HG03108 (cell line): ENCODE data around the gene C1QTNF12.

ENCODE experiments used
- ATAC-seq: cut with Tn5 transposase; IDR thresholded peaks from one replicate; pipeline ENCODE4 v1.9.1; 2021; ENCODE audit warnings: moderate library complexity; ENCODE audit not compliant: unreplicated experiment

The C1QTNF12 gene

GRCh38 chr1:1282998-1283397, 36.5 kb upstream of the C1QTNF12 start:
- no peak for ATAC-seq

- no peak for ATAC-seq
Measured at GRCh38 chr1:1281533-1282321, 35.2 kb upstream of the C1QTNF12 start.

DNA sequence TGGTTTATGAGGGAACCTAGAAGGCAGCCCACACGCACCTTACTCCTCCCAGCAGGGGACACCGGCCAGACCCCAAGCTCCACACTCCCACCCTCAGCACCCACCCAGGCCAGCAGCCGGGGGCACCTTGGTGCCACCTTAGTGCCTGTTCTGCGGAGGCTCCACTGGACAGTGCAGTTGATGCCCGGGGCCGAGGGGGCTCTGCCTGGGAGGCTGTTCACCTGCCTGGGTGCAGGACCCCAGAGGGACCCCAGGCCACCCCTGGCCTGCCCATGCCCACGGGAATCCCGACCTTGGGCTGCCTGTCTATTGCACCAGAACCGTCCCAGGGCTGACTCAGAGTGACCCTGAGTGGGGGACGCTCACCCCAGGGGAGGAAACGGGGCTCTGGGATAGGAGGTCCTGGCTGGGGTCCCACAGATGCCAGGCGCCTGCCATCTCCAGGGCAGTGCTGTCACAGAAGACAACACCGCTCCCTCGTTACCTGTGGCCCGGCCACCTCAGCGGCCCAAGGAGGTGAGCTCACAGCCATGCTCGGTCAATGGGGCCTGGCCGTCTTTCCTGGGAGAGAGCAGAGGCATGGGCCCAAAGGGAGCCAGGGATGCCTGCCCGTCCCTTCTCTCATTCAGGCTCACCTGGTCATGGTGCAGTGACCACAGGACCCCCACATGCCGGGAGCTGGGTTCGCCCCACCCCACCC, 34.4 kb upstream of the C1QTNF12 start:
- ATAC-seq: no peak

DNA sequence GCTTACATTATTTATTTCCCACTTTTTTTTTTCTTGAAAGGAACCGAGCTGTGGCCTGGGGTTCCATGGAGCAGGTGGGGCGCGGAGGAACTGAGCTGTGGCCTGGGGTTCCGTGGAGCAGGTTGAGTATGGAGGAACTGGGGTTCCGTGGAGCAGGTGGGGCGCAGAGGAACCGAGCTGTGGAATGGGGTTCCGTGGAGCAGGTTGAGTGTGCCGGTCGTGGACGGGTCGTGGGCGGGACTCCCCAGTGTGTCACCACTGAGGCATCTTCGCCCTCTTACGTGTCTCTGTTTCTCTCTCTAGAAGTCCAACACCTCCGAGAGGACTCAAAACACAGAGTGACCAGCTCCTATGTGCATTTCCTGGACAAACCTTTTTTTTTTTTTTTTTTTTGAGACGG, 32.5 kb upstream of the C1QTNF12 start:
- no peak for ATAC-seq

DNA sequence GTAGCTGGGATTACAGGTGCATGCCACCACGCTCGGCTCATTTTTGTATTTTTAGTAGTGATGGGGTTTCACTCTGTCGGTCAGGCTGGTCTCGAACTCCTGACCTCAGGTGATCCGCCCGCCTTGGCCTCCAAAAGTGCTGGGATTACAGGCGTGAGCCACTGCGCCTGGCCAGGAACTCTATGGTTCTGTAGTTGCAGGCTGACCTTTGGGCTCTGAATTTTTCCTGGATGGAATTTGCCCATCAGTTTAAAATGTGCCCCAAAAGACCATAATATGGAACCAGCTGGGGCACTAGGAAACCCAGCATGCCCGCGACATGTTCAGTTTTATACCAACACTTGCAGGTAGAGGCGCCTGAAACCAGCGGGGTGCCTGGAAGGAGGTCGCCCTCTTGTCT, 32.1 kb upstream of the C1QTNF12 start:
- ATAC-seq: no peak

GRCh38 chr1:1275836-1276235, 29.3 kb upstream of the C1QTNF12 start:
- ATAC-seq: no peak

GRCh38 chr1:1274931-1275431, 28.5 kb upstream of the C1QTNF12 start:
- no peak for ATAC-seq

- ATAC-seq: peak; percentile 10
Measured at GRCh38 chr1:1274299-1274930, 27.9 kb upstream of the C1QTNF12 start.

DNA sequence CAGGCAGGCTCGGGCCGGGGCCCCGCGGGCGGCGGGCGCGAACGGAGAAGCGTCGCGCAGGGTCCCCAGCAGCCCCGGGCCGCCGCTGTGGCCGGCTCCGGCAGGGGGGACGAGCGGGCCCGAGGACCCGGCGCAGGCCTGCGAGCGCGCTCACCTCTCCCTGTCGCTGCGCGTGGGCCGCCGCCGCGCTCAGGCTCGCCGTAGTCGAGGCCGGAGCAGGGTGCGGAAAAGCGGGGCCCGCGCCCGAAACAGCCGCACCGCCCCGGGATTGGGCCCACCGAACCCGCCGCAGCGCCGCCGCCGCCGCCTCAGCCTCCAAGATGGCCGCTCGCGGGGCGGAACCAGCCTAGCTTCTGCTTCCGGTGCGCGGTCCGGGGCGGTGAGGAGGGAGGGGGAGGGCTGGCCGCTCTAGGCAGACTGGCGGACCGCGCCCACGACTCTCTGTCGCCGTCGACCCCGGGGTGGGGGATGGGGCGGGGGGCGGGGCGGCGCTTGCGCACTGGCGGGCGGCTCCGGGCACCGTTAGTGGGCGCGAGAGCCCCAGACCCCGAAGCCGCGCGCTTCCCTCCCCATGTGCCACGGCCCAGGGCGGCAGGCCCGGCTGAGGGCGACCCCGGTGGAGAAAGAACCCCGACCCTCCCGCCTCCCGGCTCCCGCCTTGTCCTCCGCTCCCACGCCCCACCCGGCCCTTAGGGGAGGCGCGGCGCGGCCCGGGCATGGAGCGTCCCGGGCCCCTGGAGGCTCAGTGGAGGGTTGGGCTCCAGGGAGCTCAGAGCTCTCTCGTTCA, 27.2 kb upstream of the C1QTNF12 start, which contains the start of gene UBE2J2:
UBE2J2 (minus strand) TSS at position 343 of the 787 bp plus-strand sequence. CDS start 5,862 bp downstream, outside the sequence.
- peak; percentile 75 for ATAC-seq

DNA sequence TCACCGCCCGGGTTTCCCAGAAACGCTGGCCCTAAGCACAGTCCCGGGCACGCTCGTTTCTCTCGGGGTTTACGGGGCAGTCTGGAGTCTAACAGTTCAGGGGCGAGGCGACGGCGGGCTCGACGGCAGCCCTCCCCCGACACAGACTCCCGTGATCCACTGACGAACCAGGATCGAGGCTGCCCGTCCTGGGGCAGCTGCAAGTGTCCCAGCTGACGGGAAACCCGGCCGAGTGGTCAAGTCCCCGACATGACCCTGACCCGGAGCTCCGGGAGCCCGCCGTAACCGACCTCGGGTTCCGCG, 26.6 kb upstream of the C1QTNF12 start:
- ATAC-seq: peak; percentile 13

DNA sequence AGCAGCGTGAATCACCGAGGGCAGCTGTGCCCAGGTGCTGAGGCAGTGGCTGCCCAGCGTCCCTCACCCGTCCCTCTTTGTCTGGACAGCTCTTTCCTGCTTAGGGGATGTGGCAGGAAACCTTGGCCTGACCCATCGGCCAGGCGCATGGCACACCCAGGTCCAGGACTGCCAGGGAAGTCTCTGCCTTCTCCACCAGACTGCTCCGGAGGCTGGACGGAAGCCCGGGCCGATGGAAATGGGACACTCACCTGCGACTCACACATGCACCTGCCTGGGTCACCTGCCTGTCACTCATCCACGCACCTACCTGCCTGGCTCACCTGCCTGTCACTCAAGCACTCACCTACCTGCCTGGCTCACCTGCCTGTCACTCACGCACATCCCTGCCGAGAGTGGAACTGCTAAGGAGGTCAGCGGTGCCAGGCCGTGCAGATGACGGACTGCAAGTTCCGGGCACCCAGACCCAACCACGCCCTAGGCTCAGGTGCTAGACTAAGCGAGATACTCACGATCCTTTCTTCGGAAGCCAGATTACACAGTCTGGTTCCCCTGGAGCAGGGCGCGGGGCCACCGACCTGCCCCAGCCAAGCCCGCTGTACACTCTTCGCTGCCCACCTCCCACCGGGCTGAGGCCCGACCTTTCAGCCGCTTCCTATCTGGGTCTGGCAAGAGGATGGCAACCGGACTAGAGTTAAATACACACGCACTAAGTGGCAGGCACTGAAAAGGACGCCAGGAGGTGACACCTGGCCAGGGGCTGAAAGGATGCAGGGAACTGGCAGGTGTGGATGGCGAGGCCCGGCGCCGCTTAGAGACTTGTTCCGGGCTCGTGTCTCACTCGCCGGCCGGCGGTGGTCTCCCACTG, 26.1 kb upstream of the C1QTNF12 start:
- no peak for ATAC-seq

DNA sequence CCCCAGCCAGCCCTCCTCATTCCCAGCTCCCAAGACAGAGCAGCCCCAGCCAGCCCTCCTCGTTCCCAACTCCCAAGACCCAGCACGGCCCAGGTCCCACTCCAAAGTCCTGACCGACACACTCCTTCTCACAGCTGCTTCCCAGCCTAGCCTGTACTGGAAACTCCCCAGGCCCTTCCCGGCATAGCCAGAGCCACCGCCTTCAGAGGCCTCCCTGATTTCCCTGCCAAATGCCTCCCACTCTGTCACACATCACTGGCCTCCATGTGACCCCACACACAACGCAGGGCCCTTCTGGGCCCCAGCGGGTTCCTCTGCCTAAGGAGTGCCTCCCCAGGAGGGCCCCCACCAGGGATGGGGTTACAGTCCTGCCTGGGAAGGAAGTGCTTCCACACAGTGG, 24.3 kb upstream of the C1QTNF12 start:
- no peak for ATAC-seq

GRCh38 chr1:1268284-1268682, 21.8 kb upstream of the C1QTNF12 start:
- no peak for ATAC-seq

DNA sequence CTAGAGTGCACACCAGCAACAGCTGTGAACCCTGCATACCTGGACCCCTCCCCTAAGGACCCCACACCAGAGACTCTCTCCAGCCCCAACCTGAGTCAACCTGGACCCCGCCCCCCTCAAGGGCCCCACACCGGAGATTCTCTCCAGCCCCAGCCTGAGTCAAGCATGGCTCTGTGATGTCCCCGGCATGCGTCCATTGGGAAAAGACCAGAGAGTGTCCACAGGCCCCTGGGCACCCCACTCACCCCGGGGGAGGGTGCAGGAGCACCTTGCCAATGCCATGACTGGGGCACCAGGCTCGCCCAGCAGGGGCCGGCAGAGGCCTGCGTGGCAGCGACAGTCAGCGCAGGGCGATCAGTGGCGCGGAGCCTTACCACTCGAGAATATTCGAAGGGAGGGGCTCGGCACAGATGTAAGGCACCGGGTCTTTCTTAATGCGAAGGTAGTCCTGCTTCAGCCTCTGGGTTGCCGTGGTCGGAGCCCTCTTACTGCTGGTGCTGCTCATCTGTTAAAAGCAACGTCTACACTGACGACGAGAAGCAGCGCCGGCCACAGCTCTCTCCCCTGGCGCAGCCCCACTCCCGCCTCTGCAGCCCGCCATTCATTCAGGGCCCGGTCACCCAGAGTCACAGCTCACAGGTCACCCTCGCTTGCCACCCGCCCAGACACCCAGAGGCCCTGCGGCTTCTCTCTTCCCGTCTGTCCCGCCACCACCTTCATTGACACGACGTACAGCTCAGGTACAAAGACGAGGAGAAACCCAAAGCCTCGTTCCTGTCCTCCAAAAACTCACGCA, 21.2 kb upstream of the C1QTNF12 start:
- ATAC-seq: no peak

DNA sequence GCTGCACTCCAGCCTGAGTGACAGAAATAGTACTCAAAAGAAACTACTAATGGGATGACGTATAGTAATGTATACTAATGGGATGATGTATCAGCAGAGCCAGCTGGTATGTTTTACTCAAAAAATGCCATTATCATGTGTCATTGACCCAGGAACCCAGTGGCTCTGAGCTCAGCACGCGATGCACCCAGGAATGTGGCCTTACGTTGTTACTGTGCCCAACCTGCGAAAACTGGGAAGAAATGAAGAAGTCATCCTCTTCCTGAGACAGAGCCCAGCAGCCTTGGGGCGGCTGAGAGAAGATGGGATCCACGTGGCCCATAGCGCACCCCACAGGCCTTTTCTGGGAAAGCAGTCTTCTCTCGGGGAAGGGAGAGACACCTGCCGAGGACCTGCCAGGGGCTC, 18.3 kb upstream of the C1QTNF12 start:
- ATAC-seq: no peak

- ATAC-seq: no peak
Measured at GRCh38 chr1:1264026-1264425, 17.5 kb upstream of the C1QTNF12 start.

- no peak for ATAC-seq
Measured at GRCh38 chr1:1262758-1263157, 16.2 kb upstream of the C1QTNF12 start.

- no peak for ATAC-seq
Measured at GRCh38 chr1:1262071-1262470, 15.5 kb upstream of the C1QTNF12 start.

- no peak for ATAC-seq
Measured at GRCh38 chr1:1260843-1261560, 14.5 kb upstream of the C1QTNF12 start.
